COLO829 (cell line): Measurements from ENCODE around the gene HDAC11.
"Not testable (repeated sequence)": the region's sequence is repeated elsewhere in the genome, so short reads cannot be mapped to it uniquely, and the experiment has no call there.

Source experiments
- DNase-seq: peaks from one replicate; pipeline ENCODE4 v3.0.0; 2012; ENCODE audit warnings: low spot score

Gene HDAC11

GRCh38 chr3:13470894-13471574 is 9.1 kb upstream of the HDAC11 start:
- DNase-seq = no peak

DNA sequence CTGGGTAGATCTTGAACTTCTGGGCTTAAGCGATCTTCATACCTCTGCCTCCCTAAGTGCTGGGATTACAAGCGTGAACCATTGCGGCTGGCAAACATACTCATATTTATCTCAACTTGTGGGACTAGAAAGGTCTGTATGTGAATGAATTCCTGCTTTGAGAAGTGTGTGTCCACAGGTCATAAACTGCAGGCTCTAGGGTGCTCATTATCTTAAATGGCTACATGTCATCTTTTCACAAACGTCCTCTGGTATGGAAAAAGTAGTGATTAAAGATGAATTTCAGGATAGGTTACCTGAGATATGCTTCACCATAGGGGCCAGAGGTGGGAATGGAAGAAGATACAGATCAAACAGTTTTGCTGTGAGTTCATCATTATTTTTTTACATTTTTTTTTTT is 7.8 kb upstream of the HDAC11 start:
- DNase-seq = no peak

- DNase-seq = no peak
These were observed 7.1 kb upstream of the HDAC11 start for GRCh38 chr3:13473020-13473419.

DNA sequence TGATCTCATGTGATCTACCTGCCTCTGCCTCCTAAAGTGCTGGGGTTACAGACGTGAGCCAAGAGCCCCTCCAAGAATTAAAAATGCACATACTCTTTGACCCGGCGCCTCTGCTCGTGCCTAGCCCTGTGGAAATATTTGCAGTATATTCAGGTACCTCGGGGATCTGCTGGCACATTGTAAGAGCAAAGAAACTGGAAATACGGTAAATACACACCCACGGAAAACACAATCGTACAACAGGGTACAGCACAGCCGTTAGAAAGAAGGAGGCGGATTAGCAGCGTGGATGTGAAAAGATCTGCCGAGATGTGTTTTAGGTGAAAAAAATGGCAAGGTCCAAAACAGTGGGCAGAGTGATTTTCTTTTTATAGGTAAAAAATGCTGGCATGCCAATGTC is 6.1 kb upstream of the HDAC11 start:
- no peak for DNase-seq

GRCh38 chr3:13474776-13475303 is 5.3 kb upstream of the HDAC11 start:
- no peak for DNase-seq

GRCh38 chr3:13475871-13476590 is 4.1 kb upstream of the HDAC11 start:
- DNase-seq = no peak

DNA sequence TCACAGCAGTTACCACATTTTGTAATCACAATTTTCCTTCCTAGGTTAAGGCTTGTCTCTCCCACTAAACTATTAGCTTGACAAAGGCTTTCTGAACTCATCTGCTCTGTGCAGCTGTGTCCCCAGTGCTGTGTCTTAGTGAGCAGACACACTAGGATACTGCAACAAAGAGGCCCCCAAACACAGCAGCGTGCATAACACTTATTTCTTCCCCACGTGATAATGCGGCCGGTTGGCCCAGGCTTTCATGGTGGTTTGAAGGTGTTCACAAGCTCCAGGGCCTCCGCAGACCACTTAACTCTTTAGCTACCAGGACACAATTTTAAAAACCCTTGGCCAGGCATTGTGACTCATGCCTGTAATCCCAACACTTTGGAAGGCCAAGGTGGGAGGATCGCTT is 2.2 kb upstream of the HDAC11 start:
- DNase-seq = no peak

- DNase-seq = peak; percentile 57
These were observed 849 bp upstream of the HDAC11 start for GRCh38 chr3:13479332-13479581.

DNA sequence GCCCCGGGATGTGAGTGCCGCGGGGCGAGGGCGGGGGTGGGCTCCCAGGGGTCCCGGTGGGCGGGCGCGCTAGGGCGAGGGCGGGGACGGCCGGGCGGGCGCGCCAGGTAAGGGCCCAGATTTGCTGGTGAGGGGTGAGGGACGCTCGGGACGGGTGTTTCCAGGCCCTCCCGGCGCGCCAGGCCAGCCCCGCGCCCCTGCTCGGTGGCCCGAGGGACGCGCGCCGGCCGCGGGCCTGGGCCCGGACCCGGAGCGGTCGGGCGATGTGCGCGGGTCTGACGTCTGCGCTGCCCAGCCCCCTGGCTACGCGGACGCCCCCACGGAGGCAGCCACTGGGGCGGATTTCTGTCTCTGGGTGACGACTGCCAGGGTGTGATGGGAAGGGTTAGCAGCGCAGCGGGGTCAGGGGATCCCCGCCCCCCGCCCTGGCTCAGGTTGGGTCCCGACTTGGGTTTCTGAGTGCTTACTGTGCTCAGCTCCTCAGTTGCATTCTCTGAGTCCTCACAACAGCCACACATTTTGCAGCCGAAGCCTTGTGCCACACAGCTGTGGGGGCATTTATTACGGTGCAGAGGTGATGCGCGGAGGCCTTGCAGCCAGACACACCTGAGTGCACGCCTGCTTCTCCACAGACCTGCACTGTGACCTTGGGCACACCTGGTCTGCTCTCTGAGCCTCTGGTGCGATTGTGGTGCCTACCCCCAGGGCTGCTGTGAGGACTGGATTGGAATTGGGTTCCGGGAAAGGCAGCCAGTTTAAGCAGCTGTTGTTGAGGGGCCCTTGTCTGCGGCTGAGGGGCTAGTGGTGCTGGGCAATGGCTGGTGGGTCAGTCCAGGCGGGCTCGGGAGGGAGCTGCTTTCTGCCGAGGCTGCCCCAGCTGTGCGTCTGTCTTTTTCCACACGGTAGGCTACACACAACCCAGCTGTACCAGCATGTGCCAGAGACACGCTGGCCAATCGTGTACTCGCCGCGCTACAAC is 523 bp downstream of the HDAC11 start:
- DNase-seq = no peak

- DNase-seq = no peak
These were observed 2.1 kb downstream of the HDAC11 start for GRCh38 chr3:13482106-13482690.

GRCh38 chr3:13483286-13483685 is 3.2 kb downstream of the HDAC11 start:
- no peak for DNase-seq

DNA sequence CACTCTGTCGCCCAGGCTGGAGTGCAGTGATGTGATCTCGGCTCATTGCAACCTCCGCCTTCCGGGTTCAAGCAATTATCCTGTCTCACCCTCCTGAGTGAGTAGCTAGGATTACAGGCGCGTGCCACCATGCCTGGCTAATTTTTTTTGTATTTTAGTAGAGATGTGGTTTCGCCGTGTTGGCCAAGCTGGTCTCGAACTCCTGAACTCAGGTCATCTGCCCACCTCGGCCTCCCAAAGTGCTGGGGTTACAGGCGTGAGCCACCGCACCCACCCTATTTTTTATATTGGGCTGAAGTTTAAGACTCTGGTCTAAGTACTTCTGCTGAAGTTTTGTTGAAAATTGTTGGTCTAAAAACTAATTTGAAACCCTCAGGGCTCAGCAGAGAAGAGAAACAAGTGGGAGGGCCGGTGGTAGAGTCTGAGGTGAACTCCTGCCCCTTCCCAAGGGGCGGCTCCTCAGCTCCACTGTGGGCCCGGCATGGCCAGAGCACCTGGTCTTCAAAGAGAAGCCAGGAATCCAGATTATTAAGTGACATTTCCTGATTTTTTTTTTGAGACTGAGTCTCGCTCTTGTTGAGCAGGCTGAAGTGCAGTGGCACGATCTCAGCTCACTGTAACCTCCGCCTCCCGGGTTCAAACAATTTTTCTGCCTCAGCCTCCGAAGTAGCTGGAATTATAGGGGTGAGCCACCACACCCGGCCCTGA is 4.0 kb downstream of the HDAC11 start:
- no peak for DNase-seq

DNA sequence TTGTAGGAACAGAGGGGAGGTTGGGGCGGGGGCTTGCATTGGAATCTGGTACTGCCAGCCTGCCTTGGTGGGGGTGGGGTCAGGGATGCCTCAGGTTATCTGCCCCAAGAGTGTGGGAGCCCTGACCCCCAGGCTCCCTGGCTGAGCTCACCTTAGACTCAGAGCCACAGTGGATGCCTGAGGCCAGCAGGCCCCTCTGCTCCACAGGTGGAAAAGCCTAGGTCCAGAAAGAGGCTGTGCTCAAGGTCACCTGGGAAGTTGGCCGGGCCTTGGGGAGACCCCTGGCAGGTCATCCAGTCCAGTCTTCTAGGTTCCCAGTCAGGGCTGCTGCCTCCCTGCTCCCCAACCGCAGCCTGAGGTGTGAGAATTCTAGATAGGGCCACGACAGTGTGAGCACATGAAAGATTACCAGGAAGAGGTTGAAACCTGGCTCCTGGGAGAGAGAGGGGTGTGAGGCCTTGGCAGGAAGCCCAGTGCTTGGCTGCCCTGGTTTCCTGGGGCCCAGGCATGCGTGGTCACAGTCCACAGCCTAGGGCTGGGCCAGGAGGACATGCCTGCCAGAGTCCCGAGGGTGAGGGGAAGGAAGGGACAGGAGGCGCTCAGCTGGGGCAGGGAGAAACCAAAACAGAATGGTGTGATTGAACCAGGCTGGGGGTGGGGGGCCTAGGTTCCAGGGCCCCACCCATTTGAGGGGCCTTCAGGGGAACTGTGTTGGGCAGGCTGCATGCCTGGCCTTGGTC is 4.9 kb downstream of the HDAC11 start:
- DNase-seq = no peak

GRCh38 chr3:13485630-13486562 is 5.8 kb downstream of the HDAC11 start:
- DNase-seq = not testable (repeated sequence)

DNA sequence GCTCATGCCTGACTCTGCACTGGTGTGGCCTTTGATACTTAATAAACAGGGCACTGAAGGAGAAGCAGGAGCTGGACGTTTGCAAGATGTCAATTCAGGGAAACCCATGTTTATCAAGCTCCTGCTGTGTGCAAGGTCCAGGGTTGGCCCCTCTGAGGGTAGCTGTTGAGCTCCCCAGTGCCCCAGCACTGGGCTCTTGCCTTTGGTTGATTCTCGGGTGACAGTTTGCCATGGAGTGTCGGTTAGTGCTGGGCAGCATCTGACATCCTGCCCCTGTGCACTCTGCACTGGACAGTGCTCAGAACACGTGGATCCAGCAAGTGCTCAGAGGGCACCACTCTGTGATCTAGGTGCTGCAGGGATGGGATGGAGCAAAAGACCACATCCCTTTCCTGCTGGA is 7.3 kb downstream of the HDAC11 start:
- no peak for DNase-seq

GRCh38 chr3:13491206-13491974 is 11.3 kb downstream of the HDAC11 start:
- DNase-seq = no peak

DNA sequence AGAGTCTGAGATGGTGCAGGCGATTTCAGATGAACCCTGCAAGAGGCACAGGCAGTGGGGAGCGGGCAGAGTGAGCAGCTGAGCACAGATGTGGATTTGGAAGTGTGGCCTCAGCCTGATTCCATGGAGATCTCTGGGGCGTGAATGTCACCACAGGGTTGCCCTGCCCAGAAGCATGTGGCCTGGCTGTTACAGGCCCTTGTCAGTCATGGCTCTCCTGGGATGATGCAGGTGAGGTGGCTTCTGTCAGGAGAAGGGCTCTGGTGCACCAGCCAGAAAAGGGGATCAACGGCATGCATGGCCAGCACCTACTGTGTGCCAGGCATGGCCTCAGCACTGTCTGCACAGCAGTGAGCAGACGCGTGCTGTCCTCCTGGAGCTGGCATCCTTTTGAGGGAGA is 11.9 kb downstream of the HDAC11 start:
- no peak for DNase-seq

DNA sequence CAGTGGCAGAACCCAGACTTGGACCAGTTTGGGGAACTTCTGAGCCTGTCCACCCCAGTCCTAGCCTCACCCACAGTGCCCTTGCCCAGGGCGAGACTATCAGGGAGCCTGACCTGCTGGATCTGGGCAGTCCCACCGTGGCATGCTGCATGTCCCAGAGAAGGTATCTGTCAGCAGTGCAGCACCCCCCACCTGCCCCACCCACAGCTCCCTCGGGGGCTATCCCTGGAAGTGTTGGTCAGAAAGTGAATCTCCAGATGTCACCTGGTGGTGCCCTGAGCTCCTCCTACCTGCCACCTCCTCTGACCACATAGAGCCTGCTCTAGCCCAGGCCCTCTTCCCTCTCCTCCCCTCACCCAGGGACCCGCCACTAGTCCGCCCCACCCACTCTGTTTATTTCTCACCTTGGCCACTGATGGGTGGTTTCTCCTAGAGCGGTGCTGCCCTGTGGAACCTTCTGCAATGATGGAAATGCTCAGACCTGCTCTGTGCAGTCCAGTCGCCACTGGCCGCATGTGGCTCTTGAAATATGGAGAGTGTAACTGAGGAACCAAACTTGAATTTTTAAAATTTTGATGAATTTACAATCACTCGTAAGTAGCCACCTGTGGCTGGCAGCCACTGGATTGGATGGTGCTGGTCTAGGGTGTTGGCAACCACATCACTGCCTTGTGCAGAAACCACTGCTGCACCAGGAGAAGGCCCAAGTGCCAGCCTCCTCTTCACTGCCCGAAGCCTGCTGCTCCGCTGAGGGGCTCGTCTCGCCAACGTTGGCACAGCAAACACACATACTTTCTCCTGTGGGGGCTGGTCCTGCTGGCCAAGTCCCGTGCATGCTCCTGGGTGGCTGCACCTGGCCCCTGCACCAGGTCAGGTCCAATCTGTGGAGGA is 13.1 kb downstream of the HDAC11 start:
- DNase-seq = no peak
